ENCODE results near the gene HRH4. TPM values are rescaled to one million over a fixed set of nuclear protein-coding genes. Genes with fewer than 3 reads are reported as not detected.

The HRH4 gene
- total RNA-seq, 2 experiments from 2014 or later, result not detected

DNA sequence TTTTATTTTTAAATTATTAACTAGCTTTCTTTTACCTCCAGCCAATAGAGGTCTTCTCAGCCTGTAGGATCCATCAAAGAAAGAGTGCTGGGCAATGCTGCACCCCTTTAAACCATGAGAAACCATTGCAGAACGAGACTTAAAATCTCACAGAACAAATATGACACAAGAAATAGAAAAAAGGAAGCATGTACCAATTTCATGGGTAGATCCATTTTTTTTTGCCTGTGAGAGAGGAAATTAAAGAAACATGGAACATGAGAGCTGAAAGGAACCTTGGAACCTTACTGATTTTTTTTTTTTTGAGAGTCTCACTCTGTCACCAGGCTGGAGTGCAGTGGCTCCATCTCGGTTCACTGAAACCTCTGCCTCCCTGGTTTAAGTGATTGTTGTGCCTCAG, 14.0 kb downstream of the HRH4 start:
- Mint-ChIP-seq H3K27ac (no peak overlapping the region), H3K27me3 (peaks cover 17% of the 10 kb centered on the region), H3K36me3 (no peaks in the 10 kb centered on the region), H3K4me3 (no peak overlapping the region), H3K4me1 (no peaks in the 10 kb centered on the region), H3K9me3 (ENCODE audit: low read depth) (no peaks in the 10 kb centered on the region)
- ATAC-seq (no peak), DNase-seq (no peak)
- CTCF ChIA-PET, result interaction anchor here (0.8 to 5.0 kb wide), 2 partner anchors 9 to 15 kb away, joined by 3 to 19 read pairs; no protein-coding TSS in a partner anchor

DNA sequence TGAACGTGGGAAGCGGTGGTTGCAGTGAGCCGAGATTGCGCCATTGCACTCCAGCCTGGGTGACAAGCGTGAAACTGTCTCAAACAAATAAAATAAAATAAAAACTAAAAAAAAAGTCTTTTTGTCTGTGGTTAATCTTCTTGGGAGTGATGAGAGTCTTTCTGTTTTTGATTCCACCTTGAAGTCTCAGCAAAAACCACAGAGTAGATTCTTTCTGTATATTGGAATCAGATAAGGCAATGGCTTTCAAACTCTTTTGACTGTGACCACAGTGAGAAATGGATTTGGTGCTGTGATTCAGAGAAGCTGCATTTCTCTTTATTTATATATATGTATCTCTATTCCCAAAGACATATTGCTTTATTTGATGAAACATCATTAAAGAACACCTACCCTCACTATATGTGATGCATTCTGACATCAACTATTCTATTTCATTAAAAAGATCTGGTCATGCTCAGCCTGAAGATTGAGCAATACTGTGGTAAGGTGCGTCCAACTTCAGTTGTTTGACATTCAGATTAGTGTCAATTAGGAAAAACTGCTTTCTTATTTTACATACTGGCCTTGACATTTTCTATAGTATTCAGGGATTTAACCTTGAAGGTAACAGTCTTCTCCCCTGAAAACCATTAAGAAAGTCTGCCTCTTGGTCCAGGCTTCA, 15.6 kb downstream of the HRH4 start:
- Mint-ChIP-seq H3K9me3 (ENCODE audit: low read depth) (peaks cover 3% of the 10 kb centered on the region), H3K4me1 (no peaks in the 10 kb centered on the region), H3K27ac (no peak overlapping the region), H3K36me3 (peaks cover 3% of the 10 kb centered on the region), H3K4me3 (no peak overlapping the region), H3K27me3 (peaks cover 22% of the 10 kb centered on the region)
- no peak for DNase-seq
- CTCF ChIA-PET, result interaction anchor here (5.0 kb wide), 1 partner anchor 13 kb away, joined by 19 read pairs; no protein-coding TSS in a partner anchor
- ATAC-seq, result no peak

DNA sequence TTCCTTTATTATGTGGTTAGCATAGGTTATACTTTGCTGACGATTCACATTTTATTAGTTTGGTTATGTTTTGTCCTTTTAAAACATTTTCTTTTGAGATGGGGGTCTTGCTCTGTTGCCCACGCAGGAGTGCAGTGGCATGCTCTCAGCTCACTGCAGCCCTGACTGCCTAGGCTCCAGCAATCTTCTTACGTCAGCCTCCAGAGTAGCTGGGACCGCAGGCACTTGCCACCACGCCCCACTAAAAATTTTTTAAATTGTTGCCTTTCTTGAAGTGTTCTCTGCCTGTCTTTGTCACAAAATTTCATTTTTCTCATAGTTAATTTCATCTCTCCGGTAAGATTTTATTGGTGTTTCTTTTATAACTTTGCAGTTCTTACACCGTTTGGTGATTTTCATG, 18.9 kb downstream of the HRH4 start:
- H3K27me3 Mint-ChIP-seq, result peaks cover 21% of the 10 kb centered on the region
- peaks cover 3% of the 10 kb centered on the region for H3K36me3 Mint-ChIP-seq
- peaks cover 3% of the 10 kb centered on the region for H3K9me3 Mint-ChIP-seq (ENCODE audit: low read depth)
- ATAC-seq (no peak), DNase-seq (no peak)
- H3K27ac Mint-ChIP-seq, result no peak overlapping the region
- H3K4me1 Mint-ChIP-seq, result no peaks in the 10 kb centered on the region
- CTCF ChIA-PET, result no interaction called here
- no peak overlapping the region for H3K4me3 Mint-ChIP-seq

DNA sequence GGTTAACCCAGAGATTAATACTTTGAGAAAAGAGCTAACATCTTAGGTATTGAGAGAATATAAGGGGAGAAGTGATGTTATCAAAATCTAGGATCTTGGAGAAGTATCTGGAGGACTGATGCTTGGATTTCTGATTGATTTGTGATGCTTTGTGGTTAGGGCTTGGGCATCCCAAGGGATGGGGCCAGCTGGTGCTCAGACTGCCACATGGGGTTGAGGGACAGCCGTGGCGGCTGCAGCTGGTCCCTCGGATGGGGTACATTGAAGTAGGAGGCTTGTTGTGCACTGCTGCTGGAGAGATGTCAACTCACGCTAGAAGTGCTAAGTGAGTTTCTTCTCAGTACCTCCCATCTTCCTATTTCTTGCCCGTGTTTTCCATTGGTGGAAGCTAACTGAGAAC, 22.4 kb downstream of the HRH4 start:
- no peak overlapping the region for H3K27ac Mint-ChIP-seq
- H3K27me3 Mint-ChIP-seq, result peaks cover 21% of the 10 kb centered on the region
- H3K36me3 Mint-ChIP-seq, result peaks cover 3% of the 10 kb centered on the region
- H3K4me1 Mint-ChIP-seq, result no peaks in the 10 kb centered on the region
- DNase-seq (no peak), ATAC-seq (no peak)
- H3K9me3 Mint-ChIP-seq (ENCODE audit: low read depth), result peaks cover 3% of the 10 kb centered on the region
- CTCF ChIA-PET, result interaction anchor here (1.1 to 1.7 kb wide), 4 partner anchors 8 to 244 kb away, joined by 3 to 6 read pairs (median 5); partner anchors contain the start of gene HRH4
- H3K4me3 Mint-ChIP-seq, result no peak overlapping the region

DNA sequence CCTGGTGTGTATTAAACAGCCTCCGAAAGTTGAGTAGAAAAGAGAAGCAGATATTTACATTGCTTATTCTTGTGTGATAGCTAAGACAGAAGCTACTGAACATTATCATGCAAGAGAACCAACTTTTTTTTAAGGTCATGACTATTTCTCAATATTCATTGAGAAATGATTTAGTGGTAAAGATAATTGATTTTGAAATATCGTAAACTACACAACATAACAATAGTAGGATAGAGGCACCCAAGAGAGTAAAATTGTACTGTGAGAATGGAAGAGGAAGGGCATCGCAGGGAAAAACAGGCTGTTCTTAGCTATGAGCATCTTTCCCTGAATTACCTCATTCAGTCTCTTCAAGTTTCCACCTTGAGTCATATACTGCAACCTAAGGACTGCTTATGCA, 25.2 kb downstream of the HRH4 start:
- no peak overlapping the region for H3K4me3 Mint-ChIP-seq
- no peak for ATAC-seq
- CTCF ChIA-PET, result interaction anchor here (0.6 to 1.8 kb wide), 3 partner anchors 59 to 338 kb away, joined by 3 to 4 read pairs (median 3); partner anchors contain the start of gene IMPACT
- H3K27ac Mint-ChIP-seq, result no peak overlapping the region
- no peaks in the 10 kb centered on the region for H3K9me3 Mint-ChIP-seq (ENCODE audit: low read depth)
- no peak for DNase-seq
- no peaks in the 10 kb centered on the region for H3K36me3 Mint-ChIP-seq
- H3K4me1 Mint-ChIP-seq, result peaks cover 3% of the 10 kb centered on the region
- H3K27me3 Mint-ChIP-seq, result peaks cover 22% of the 10 kb centered on the region

DNA sequence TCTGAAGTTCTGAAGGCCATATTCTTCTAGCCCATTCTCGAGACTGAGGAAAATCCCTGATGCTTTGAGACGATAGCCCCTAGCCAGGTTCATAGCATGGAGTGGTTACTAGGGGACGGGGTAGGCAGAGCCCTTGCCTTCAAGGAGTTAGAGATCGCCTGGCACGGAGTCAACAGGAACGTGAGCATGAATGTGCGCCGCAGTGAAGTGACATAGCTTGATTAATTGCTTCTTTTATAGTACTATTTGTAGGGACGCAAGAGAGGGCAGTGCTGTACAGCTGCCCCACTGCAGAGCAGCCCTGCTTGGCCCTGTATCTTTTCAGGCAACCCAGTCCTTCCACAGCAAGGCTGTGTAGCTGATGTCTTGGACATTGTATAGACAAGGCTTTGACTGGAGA, 26.2 kb downstream of the HRH4 start:
- CTCF ChIA-PET, result interaction anchor here (1.5 to 4.8 kb wide), 6 partner anchors 21 to 240 kb away, joined by 4 to 99 read pairs (median 10); partner anchors contain the start of genes IMPACT and OSBPL1A
- H3K27me3 Mint-ChIP-seq, result peaks cover 23% of the 10 kb centered on the region
- no peak for ATAC-seq

DNA sequence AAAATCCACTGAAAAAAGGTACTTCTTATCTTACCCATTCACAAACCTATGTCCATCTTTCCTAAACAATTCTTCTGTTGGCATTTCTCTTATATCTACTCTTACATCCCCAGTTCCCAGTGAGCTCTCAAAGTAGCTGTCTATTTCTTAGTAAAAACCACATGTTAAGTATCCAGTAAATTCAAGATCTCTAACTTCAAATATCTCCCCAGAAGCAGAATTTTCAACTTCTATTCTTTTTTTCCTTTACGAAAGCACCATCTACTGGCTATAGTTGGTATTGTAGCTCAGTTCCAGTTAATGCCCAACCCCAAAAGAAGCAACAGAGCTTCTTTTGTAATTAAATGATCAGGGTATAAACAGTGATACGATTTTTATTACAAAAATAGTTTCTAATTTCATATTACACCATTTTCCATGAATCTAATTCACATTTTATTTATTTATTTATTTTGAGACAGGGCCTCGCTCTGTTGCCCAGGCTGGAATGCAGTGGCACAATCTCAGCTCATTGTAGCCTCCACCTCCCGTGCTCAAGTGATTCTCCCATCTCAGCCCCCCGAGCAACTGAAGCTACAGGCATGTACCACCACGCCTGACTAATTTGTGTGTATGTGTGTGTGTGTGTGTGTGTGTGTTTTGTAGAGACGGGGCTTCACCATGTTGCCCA, 28.5 kb downstream of the HRH4 start:
- no peaks in the 10 kb centered on the region for H3K36me3 Mint-ChIP-seq
- H3K4me1 Mint-ChIP-seq, result peaks cover 14% of the 10 kb centered on the region
- DNase-seq (no peak), ATAC-seq (no peak)
- CTCF ChIA-PET, result interaction anchor here (0.7 to 4.8 kb wide), 31 partner anchors 8 to 867 kb away, joined by 3 to 99 read pairs (median 4); partner anchors contain the start of genes HRH4 and IMPACT
- no peak overlapping the region for H3K4me3 Mint-ChIP-seq
- H3K9me3 Mint-ChIP-seq (ENCODE audit: low read depth), result no peaks in the 10 kb centered on the region
- peaks cover 39% of the 10 kb centered on the region for H3K27me3 Mint-ChIP-seq
- no peak overlapping the region for H3K27ac Mint-ChIP-seq

More for the DNA sequence above, 26.2 kb downstream of the HRH4 start:
- no peak overlapping the region for H3K27ac Mint-ChIP-seq
- H3K9me3 Mint-ChIP-seq (ENCODE audit: low read depth), result no peaks in the 10 kb centered on the region
- peaks cover 4% of the 10 kb centered on the region for H3K4me1 Mint-ChIP-seq
- no peak for DNase-seq
- no peaks in the 10 kb centered on the region for H3K36me3 Mint-ChIP-seq
- no peak overlapping the region for H3K4me3 Mint-ChIP-seq

DNA sequence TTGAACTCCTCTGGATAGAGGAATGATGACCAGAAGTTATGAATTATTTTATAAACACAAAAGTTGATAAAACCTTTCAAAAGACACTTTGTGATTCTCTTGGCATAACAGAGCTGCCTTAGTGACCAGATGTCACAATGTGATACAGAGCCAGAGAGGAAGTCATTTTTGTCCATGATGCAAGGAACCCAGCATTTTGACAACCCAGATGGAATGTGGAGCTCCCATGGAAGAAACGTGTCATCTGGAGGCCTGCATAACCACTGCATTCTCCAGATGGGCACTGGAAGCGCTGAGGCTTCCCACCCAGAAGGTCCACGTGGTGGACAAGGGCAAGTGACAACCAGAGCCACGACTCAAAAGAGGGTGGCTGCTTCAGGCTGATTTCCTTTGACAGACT, 30.1 kb downstream of the HRH4 start:
- peaks cover 14% of the 10 kb centered on the region for H3K4me1 Mint-ChIP-seq
- no peaks in the 10 kb centered on the region for H3K36me3 Mint-ChIP-seq
- H3K27ac Mint-ChIP-seq, result no peak overlapping the region
- H3K4me3 Mint-ChIP-seq, result no peak overlapping the region
- ATAC-seq (no peak), DNase-seq (no peak)
- peaks cover 53% of the 10 kb centered on the region for H3K27me3 Mint-ChIP-seq
- CTCF ChIA-PET, result interaction anchor here (1.1 to 4.8 kb wide), 5 partner anchors 10 to 130 kb away, joined by 3 to 99 read pairs (median 11); no protein-coding TSS in a partner anchor
- H3K9me3 Mint-ChIP-seq (ENCODE audit: low read depth), result no peaks in the 10 kb centered on the region

DNA sequence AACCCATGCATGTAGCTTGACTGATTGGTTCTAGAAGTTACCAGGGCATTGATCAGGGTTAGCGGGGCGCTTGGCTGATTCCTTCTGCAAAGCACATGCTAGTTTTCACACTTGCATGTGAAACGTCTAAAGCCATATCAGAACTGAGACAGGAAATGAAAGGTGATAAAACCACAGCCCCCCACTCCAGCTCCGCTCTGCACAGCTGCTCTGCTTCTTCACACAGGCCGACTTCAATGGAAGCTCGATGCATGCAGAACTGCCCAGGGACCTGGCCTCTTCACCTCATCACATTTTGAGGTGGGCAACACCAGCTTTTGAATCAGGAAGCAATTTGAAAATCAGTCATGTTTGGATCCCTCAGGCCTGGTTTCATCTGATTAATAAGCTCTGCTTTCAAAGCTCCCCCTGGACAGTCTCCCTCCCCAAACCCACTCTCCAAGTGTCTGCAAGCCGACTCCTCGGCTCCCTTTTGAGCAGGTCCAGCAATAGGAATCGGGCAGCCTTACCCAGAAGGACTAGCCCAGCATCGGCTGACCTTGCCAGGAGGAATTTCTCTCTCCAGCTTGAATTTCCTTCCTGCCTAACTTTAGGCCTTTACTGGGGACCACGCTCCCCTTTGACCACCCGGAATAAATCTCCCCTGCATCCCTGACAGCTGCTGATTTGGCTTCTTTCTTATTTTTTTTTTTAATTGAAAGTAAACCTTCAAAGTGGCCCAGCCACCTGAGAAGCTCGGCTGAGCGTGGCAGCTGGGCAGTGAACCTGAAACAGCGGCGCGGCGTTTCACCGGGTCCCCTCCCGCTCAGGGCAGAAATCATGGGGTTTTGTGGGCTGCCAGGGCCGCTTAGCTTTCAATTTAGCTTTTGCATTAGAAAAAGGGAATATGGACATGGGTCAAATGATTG, 31.7 kb downstream of the HRH4 start:
- Mint-ChIP-seq H3K4me1 (peaks cover 14% of the 10 kb centered on the region), H3K36me3 (no peaks in the 10 kb centered on the region), H3K9me3 (ENCODE audit: low read depth) (no peaks in the 10 kb centered on the region), H3K27ac (no peak overlapping the region), H3K4me3 (no peak overlapping the region), H3K27me3 (peaks cover 51% of the 10 kb centered on the region)
- ATAC-seq (peak; percentile 36), DNase-seq (peak; percentile 45)
- CTCF ChIA-PET, result interaction anchor here (0.9 to 1.8 kb wide), 4 partner anchors 45 to 236 kb away, joined by 3 to 12 read pairs (median 6); no protein-coding TSS in a partner anchor

DNA sequence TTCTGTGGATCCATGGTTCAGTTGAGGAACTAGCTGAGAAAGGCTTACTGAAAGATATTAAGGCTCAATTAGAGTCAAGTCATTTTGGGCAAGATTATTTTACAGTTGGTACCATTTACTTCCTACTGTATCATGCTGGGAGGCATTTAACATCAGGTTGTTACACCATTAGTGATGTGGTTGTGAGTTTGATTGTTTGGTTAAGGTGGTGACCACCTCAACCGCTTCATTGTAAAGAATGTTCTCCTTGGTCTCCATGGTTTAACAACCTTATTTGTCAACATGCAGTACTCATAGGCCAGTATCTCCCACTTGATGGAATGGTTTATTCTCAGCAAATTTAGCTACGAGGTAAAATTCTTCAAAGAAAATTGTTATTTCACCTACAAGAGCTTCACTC, 34.1 kb downstream of the HRH4 start:
- Mint-ChIP-seq H3K4me3 (no peak overlapping the region), H3K27me3 (peaks cover 44% of the 10 kb centered on the region), H3K9me3 (ENCODE audit: low read depth) (no peaks in the 10 kb centered on the region), H3K27ac (no peak overlapping the region), H3K4me1 (peaks cover 11% of the 10 kb centered on the region), H3K36me3 (no peaks in the 10 kb centered on the region)
- ATAC-seq, result no peak
- no peak for DNase-seq
- CTCF ChIA-PET, result interaction anchor here (1.4 kb wide), 1 partner anchor 134 kb away, joined by 7 read pairs; no protein-coding TSS in a partner anchor

DNA sequence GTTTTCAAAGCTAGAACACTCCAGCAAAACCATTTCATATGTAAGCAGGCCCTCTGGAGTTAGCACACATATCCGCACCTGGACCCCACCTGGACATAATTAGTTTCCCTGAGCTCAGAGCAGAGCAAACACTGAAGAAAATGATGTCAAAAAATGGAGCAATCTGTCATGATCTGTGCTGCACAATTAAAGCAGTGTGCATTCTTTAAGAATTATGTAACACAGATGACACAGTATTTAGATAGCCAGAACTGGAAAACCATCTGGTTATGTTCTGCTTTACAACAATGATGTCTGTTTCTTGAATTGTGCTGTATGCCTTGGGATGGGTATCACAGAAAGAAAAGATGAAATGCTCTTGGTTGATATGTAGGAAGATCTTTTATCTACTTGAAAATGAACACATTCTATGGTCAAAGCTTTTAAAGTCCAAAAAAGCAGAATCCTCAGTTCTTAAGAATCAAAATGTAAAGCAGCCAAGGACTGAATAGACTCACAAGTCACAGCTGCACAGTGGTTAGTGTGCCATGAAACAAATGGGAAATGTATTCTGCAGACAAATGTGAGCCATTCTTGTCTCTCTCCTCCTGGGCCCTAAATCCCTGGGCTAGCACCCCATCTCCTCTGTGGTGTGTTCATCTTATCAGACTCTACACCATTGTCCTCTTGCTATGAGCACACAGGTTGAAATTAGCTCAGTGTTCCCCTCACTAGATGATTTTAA, 36.8 kb downstream of the HRH4 start:
- CTCF ChIA-PET, result interaction anchor here (1.0 to 1.7 kb wide), 3 partner anchors 8 to 37 kb away, joined by 3 to 5 read pairs (median 3); partner anchors contain the start of gene HRH4
- Mint-ChIP-seq H3K27me3 (peaks cover 33% of the 10 kb centered on the region), H3K36me3 (no peaks in the 10 kb centered on the region), H3K4me3 (no peak overlapping the region), H3K27ac (no peak overlapping the region), H3K4me1 (peaks cover 6% of the 10 kb centered on the region), H3K9me3 (ENCODE audit: low read depth) (no peaks in the 10 kb centered on the region)
- DNase-seq (no peak), ATAC-seq (no peak)

DNA sequence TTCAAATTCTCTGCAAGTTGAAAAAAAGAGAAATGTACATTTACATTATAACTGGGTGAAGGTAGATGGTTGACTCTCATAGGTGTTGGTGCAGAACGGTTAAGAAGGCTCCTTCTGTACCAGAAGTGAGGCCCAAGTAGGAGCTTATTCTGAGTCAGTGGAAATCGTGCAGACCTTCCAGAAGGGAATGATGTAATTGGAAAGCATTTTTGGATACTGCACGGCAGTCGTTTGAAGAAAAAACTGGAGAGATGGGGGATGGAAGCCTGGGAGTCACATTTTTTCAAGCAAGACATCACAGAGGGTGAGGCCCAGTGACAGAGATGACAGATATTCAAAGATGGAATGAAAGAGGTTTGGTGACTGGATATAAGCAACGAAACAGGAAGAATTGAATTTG, 39.4 kb downstream of the HRH4 start:
- Mint-ChIP-seq H3K4me1 (peaks cover 2% of the 10 kb centered on the region), H3K4me3 (no peak overlapping the region), H3K36me3 (no peaks in the 10 kb centered on the region), H3K27ac (no peak overlapping the region), H3K27me3 (peaks cover 10% of the 10 kb centered on the region), H3K9me3 (ENCODE audit: low read depth) (no peaks in the 10 kb centered on the region)
- ATAC-seq (no peak), DNase-seq (no peak)
- CTCF ChIA-PET, result interaction anchor here (2.0 kb wide), 1 partner anchor 11 kb away, joined by 8 read pairs; no protein-coding TSS in a partner anchor

All from activated CD8-positive, alpha-beta memory T cell treated with anti-CD3 and anti-CD28 coated beads, Interleukin-2, amount 10 ng/mL, durations not matched to agents 7 days and 5 days (primary cell).